GM04503 (cell line): ENCODE results near the gene PAQR9.

Experiments used
- DNase-seq: peaks from one replicate; pipeline ENCODE4 v3.0.0-alpha.2; 2012; ENCODE audit warnings: low read depth

PAQR9 gene

GRCh38 chr3:142950972-142951371, 12.5 kb downstream of the PAQR9 start:
- DNase-seq: no peak

- no peak for DNase-seq
These were observed 15.5 kb downstream of the PAQR9 start for GRCh38 chr3:142947799-142948575.

DNA sequence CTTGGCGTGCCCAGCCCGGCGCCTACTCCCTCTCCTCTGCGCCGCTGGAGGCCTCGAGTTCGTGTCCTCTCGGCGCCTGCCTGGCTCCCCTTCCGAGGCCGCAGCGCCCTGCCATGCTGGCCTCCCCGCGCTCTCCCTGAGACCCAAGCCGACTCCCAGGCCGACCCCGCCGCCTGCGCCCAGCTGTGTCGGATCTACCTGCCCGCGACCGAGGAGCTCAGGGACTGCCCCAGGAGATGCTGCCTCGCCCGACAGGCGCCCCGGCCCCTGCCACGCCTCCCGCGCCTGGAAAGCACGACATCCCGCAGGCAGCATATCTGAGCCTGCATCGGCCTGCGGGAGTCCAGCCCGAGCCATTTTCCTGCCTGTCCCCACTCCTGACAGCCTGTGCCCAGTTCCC, 16.1 kb downstream of the PAQR9 start:
- no peak for DNase-seq

DNA sequence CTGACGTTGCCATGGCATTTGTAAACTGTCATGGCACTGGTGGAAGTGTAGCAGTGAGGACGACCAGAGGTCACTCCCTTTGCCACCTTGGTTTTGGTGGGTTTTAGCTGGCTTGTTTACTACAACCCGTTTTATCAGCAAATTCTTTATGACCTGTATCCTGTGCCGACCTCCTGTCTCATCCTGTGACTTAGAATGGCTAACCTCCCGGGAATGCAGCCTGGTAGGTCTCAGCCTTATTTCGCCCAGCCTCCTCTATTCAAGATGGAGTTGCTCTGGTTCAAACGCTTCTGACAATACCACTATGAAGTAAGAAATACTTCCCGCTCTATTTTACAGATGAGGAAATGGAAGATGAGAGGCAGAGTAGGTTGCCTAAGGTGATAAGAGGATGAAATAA, 16.6 kb downstream of the PAQR9 start:
- DNase-seq: no peak

GRCh38 chr3:142945023-142945422, 18.5 kb downstream of the PAQR9 start:
- no peak for DNase-seq

DNA sequence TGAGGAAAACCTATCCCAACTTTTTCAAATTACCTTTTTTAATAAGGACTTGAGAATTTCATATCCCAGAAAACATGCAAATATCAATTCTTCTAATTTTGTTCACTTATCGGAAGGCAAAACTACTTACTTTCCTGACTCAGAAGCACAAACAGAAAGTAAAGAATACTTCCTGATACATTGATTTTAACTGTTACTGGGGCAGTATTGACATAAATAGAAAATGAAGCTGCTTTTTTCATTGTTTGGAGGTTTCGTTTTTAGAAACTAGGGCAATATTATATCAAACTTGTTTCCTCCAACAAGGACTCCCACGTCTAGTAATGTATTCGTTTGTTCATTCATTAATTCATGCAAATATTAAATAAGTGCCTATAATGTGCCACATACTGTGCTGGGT, 19.1 kb downstream of the PAQR9 start:
- no peak for DNase-seq

- DNase-seq: no peak
These were observed 19.6 kb downstream of the PAQR9 start for GRCh38 chr3:142943870-142944269.

DNA sequence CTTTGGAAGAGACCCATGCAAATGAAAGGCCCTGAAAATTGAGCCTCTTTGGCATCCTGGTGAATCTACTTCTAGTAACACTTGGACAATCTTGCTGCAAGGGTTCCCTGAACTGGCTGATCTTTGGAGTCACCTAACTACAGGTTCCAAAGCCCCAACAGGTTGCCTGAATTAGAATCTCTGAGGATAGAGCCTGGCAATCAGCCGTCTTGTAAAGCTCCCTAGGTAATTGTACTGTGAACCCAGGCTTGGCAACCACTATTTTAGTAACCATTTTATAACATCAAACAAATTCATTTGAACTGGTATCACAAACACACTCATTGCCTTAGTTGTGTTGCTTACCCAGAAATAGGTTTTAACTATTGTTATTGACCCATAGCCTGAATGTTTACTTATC, 20.1 kb downstream of the PAQR9 start:
- DNase-seq: no peak

GRCh38 chr3:142941373-142942123, 21.9 kb downstream of the PAQR9 start:
- no peak for DNase-seq

GRCh38 chr3:142940472-142940871, 23.0 kb downstream of the PAQR9 start:
- no peak for DNase-seq

GRCh38 chr3:142940000-142940399, 23.5 kb downstream of the PAQR9 start:
- no peak for DNase-seq

- DNase-seq: no peak
These were observed 27.5 kb downstream of the PAQR9 start for GRCh38 chr3:142935963-142936362.

- DNase-seq: no peak
These were observed 28.6 kb downstream of the PAQR9 start for GRCh38 chr3:142934887-142935269.

DNA sequence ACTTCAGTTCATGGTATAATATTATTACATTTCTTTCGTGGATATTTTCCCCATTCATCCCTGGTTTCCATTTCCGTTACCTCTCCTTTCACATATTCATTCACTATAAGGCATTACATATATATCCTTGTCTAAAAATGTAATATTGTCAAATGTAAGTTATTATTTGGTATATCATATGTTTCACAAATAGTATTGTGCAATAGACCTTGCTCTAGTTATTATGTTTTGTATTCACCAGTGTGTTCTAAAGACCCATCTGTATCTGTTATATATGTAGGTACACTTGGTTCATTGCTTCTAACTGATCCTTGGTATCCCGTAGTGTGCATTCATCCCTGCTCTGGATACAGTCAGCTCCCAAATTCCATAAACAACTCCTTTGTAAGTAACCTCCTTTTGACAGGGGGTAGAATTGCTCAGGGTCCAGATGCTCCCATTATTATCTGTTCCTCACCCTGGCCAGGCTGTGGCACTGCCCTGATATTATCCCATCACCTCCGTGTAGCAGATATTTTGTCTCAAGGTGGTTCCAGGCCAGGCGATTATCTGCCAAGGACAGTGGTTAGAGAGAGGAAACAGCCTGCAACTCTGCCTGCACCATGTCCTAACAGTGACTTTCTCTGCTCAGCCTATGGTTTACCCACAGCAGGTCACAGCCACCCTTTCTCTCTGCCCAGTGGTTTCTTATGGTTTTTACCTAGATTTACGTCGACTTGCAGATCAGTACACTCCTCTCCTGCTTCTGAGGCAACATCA, 29.2 kb downstream of the PAQR9 start:
- DNase-seq: no peak

DNA sequence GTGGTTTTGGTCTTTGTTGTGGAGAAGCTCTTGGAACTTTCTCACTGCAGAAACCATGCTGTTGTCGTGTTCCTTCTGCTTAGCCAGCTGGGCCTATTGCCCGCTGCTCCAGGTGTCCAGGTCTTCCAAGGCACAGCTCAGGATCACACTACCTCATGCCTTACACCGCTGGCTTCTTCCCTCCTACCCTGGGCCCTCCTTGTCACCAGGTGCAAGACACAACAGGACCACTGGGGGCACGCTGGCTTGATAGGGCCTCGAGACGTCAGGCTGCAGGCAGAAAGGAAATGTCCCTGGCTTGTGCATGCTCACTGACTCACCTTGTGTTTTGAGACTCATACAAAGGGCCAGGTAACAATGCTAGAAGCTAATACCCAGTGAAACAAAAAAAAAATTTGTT, 32.3 kb downstream of the PAQR9 start:
- DNase-seq: no peak

DNA sequence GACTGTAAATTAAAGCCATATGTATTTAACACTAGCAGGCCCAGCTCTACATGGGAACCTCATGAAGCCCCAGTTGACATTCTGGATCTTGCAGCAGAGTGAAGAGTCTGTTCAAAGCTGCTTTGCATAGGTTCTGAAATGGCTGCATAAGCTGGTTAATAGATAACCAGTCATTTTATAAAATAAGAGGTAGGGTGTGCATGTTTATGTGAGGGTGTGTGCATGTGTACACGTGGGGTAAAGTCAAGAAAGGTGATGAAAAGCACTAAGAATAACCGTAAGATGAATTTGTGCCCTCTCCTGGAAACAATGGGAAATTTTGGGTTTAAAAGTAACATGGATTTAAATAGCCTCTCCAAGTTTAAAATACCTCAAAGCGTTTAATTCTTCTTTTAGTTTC, 33.0 kb downstream of the PAQR9 start:
- DNase-seq: no peak

GRCh38 chr3:142929890-142930289, 33.6 kb downstream of the PAQR9 start:
- no peak for DNase-seq

- no peak for DNase-seq
These were observed 34.4 kb downstream of the PAQR9 start for GRCh38 chr3:142929109-142929508.

DNA sequence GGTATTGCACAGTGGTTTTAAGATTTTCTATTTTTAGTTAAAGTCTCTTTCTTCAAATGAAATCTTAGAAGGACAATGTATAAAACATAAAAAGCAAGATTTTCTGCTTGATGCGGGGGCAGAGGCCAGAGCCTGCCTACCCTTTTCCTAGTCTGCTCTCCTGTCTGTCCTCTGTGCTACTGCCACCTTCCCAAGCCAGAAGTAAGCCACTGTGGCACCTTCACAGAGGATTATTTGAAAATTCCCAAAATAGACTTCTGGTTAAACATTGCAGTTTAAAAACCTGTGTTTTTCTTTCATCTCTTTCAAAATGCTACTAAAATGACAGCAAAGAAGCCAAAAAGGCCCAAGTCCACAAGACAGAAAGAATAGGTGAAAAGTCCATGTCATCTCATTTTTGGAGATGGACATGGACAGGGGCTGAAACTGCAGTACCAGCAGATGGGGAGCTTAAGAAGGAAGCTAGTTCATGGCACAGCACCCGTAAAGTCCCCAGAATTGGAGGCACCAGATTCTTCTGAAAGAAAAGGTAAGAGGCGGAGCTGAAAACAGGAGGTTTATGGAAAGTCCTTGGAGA, 37.0 kb downstream of the PAQR9 start:
- DNase-seq: no peak

DNA sequence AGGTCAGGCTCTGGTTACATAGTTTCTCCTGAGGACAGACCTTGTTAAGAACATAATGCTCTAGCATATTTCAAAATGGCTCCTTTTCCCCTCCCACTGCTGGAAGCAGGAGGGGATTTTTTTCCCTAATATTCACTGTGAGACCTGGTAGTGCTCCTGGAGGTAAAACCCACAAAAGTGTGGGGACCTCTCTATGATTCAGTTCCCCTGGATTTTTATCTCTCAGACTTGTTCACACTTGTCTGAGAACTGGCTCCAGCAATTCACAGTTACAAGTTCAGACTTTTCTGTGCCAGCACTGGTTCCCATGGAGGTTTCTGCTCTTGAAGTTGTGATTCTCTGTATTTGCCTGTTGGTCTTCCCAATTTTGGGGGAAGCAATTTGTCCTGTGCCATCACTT, 38.3 kb downstream of the PAQR9 start:
- no peak for DNase-seq

DNA sequence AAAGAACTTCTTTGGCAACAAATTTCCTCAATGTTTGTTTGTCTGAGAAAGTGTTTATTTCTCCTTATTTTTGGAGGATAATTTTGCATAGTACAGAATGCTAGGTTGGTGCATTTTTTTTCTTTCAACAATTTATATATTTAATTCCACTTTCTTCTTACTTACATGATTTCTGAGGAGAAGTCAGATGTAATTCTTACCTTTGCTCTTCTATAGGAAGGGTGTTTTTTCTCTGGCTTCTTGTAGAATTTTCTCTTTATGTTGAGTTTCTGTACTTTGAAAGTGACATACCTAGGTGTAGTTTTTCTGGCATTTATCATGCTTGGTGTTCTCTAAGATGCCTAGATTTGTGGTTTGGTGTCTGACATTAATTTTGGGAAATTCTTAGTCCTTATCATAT, 39.8 kb downstream of the PAQR9 start:
- DNase-seq: no peak

DNA sequence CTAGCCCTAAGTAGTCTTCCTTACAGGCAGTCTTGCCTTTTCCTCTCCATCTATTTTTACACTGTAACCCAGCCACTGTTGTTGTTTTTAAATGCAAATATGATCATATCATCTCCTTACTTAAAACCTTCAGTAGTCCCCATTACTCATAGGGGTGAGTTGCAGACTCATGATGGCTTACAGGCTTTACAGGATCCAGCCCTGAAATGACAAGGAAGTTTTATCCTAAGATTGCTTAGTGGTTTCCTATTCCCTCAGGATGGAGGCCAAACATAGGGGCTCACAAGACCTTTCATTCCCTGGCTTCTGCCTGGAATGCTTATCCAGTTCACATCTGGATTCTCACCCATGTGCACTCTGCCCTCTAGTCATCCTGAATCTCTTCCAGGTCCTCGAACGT, 46.9 kb downstream of the PAQR9 start:
- no peak for DNase-seq

DNA sequence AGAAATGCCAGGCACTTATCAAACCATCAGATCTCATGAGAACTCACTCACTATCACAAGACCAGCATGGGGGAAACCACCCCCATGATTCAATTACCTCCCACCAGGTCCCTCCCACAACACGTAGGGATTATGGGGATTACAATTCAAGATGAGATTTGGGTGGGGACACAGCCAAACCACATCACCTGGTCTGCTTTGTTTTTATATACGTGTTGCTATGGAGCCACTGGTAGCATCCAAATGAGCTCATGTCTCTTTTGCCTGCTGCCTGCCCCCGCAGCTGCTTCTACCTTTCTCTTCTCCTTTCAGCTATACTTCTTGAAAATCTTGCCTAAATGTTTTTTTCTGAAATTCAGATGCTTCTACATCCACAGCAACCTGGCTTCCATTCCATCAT, 47.8 kb downstream of the PAQR9 start:
- DNase-seq: no peak
